ENCODE measurements around the gene FAM53A.
"Not testable (repeated sequence)": the region's sequence is repeated elsewhere in the genome, so short reads cannot be mapped to it uniquely, and the experiment has no call there.

Gene FAM53A

DNA sequence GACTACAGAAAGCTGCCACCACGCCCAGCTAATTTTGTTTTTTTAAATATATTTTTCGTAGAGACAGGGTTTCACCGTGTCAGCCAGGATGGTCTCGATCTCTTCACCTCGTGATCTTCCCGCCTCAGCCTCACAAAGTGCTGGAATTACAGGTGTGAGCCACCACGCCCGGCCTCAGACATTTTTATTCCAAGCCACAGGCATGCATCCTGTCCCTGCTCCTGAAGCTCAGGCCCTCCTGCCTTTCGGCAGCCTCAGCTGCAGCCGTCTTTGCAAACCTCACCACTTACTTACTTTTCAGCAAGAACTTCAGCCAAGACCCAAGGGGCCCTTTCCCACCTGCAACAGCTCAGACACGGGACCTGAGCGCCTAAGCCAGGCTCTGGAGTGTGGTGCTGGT lies 26.0 kb downstream of the FAM53A start:
- no peak for DNase-seq

DNA sequence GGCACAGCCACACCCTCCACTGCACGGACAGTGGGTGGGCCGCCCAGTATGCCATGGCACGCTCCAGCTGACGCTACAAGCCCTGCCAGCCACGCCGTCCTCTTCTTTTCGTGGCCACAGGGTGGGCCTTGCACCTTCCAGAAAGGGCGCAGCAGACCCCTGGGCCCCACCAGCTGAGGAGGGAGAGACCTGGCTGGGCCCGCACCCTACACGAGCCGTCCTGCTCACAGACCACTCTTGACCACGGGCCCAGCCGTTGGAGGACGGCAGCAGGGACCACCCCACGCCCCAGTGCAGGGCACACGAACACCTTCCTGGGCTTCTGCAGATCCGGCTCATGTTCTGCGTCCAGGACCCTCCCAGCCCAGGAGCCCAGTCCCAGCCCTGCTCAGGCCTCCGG lies 27.1 kb downstream of the FAM53A start:
- DNase-seq, result no peak

DNA sequence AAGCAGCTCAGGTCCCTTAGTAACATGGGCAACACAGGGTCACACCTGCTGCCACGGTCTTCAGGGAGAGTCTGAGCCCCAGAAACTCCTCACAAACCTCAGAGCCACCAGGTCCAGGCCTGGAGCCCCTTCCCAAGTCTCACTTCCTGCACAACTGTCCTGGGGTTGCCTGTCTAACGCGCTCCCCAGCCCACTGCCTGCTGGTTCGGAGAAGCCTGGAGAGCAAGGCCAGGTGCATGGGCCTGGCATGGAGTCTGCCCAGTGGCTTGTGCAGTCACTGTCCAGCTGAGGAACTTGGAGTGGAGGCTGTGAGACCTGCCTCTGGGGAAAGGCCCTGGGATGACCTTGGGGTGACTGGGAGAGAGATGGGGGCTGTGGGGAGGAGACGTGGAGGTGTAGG lies 28.0 kb downstream of the FAM53A start:
- no peak for DNase-seq

DNA sequence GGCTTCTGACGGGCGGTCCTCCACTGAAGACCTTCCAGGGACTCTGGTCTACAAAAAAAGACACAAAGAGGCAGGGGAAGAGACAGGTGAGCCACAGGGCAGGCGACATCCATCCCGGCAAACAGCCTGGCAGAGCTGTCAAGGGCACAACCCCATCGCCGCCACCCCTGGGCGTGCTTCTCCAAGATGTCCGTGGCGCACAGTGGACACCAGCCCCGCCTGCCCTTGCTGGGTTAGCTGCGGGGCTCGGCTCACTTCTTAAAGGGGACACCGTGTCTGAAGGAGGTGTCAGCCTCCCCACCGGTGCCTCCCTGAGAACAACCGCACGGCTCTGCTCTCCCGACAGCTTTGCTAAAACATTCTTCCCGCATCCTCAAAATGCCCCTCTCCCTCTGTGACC lies 28.4 kb downstream of the FAM53A start:
- DNase-seq, result no peak

DNA sequence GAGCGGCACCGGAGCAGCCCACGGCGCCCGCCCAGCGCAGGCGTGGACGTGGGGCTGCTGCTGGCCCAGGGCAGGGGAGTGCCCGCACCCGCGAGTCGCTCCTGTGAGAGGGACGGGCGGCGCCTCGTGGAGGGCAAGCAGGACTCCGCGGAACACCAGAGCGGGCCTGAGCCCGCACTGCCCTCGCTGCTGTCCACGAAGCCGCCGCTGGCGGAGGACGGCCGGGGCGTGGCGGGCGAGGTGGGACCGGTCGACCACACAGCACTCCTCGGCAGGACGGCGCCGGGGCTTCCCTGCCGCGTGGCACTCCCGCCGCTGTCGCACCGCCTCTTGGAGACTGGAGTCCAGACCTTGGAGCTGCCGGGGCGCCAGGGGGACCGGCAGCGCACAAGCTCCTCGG lies 29.0 kb downstream of the FAM53A start:
- DNase-seq, result no peak

DNA sequence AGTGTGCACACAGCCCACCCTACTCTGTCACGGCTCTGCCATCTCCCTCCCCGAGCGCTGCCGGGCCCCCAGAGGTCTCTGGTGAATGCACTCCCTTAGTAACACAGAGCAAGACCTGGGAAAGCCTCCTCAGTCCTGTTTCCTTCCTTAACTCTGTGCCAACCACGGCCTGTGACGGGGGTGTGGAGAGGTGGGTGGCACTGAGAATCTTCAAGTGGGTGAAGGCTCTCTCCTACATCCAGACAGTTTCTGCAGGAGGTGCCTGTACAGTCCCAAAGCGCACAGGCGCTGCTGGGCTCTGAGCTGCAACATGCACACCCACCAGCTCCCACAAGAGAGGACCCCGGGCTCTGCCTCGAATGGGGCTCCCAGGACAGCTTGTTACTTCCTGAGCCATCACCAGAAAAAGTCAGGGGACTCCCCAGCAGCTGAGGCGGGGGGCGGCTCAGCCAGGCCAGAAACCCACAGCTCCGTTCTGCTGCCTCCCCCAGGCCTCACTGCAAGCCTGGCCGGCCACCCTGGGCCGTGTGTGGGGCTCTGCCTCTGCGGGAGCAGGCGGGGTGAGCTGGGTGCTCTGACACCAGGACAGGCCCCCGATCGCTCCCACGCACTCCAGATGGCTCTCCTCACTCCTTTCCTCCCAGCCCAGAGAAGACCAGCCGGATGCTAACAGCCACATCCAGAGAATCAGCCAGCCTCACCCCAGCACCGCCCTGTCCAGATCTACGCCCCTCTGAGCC lies 29.7 kb downstream of the FAM53A start:
- no peak for DNase-seq

DNA sequence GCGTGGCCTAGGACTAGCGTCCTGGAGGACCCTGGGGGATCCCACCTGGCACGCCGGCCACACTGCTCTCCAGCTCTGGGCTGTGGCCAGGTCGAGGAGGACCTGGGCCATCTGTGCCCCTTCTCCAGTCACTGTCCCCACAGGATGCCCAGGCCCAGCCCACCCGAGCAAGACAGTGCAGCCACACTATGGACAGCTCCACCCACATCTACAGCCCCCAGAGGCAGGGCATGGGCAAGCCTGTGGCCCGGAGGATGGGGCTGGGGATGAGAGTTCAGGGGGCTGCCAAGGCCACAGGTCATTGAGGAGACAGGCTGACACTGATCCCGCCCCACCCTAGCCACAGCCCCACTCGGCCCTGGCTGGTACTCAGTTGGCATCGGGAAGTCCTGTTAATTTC lies 30.3 kb downstream of the FAM53A start:
- DNase-seq, result no peak

DNA sequence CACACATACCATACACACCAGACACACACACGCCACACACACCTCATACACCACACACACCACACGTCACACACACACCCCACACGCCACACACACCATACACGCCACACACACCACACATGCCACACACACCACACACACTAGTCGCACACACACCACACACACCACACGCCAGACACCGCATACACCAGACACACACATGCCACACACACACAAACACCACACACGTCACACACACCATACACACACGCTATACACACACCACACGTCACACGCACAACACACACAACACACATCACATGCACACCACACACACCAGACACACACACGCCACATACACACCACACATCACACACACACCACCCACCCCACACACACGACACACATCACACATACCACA lies 32.0 kb downstream of the FAM53A start:
- no peak for DNase-seq

DNA sequence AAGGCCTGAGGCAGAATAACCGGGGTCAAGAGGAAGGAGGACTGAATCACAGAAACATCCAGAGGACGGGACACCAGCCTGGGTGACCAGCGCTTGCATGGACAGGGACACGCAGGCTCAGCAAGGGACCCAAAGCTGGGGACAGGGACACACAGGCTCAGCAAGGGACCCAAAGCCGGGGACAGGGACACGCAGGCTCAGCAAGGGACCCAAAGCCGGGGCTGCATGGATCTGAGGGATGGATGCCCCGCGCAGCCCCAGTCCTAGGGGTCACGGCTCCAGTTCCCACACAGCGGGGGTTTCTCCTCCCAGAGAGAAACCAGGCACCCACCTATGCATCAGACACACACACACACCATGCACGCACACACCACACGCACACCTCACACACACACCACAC lies 32.5 kb downstream of the FAM53A start:
- no peak for DNase-seq

DNA sequence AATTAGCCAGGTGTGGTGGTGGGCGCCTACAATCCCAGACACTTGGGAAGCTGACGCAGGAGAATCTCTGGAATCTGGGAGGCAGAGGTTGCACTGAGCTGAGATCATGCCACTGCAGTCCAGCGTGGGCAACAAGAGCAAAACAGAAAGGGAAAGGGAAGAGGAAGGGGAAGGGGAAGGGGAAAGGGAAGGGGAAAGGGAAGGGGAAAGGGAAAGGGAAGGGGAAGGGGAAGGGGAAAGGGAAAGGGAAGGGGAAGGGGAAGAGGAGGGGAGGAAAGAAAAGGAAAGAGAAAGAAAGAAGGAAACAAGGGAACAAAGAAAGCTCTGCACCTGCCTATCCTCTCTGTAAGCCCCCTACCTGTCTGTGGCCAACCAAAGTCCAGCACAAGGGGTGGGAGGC lies 35.2 kb downstream of the FAM53A start:
- DNase-seq, result no peak

DNA sequence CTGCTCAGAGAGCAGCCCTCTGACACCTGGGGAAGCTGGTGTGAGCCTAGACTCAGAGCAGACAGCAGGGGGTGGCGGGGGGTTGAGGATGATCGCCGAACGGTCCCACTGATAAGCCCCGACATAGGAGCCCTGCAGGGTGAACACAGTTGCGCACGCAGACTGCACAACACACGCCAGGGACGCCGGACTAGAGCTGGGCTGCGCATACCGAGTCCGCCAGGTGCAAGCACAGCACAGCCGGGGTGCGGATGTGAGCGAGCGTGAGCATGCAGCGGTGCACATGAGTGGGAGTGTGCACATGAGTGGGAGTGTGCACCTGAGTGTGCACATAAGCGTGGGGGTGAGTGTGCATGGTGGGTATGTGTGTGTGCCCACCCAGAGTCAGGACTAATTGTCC lies 36.7 kb downstream of the FAM53A start:
- no peak for DNase-seq

DNA sequence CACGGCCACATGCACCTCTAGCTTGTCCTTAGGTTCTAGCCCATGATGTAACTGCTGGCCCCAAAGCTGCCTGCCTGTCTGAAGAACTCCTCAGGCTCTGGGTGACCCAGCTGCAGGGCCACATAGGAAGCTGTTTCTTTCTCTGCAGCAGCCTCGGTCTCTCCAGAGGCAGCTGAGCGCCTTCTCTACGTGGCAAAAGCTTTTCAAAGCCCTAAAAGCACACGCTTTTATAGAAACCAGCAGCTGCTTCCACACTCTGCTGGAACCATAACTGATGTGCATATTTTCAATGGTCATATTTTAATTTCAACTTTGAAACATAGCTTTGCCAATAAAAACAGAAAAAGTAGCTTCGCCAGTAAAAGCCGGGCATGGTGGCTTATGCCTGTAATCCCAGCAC lies 37.4 kb downstream of the FAM53A start:
- no peak for DNase-seq

DNA sequence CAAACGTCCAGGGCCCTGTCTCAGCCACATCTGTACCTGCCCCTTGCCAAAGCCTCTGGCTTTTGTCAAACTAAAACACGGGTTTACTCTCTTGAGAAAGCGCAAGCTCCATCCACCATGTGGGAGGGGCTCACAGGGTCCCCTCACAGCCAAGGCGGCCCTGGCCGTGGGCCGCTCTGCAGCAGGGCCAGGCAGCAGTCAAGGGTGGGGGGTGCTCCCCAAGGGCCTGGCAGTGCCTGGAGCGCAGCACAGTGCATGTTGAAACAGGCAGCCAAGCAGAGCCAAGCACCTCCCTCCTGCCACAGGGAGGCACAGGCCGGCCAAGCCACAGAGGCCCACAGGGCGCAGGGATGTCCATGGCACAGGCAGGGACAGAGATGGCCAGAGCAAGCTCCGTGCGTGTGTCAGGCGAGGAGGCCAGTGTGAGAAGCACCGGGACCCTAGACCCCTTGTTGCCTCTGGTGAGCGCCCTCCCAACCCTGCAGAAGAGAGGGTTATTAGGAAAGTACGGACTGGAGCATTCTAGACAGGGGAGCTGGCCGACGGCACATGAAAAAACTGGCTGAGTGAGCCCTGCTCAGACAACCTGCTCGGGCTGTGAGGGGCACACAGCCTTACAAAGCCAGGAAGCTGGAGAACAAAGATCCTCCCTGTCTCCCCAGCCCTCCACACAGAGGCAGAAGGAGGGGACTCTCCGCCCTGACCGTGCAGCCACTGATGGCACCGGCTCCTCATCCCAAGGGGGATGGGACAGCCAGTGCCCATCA lies 39.0 kb downstream of the FAM53A start:
- DNase-seq, result no peak

DNA sequence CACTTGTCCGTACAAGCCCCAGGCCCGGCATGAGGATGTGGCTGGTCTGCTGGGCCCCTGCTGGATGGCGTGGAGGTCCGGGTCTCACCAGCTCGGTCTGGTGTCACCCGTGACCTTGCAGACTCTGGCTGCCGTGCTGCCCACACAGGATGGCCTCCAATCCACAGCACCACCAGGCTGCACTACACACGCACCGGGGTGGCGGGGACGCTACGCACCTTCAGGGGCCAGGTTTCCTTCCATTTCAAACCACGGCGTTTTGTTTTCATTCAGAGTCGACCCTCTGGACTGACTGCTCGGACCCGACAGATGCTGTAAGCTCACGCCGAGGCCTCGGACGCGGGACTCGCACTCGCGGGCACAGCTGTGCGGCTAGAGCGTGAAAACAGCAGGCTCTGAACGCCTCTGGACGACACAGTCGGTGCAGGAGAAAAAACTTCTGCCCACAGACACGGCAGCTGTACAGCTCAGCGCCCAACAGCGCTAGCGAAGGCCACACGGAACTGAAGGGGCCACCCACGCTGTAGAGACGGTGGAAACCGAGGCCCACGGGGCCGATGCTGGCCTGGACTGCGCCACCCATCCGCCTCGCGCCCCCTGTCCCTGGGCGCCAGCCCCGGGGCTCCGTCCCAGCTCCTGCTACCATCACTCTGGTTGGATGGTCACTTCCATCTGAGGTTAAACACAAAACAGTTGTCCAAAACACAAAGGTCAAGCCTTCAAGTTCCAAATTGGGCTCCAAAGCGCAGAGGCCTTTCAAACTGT lies 40.0 kb downstream of the FAM53A start:
- no peak for DNase-seq

DNA sequence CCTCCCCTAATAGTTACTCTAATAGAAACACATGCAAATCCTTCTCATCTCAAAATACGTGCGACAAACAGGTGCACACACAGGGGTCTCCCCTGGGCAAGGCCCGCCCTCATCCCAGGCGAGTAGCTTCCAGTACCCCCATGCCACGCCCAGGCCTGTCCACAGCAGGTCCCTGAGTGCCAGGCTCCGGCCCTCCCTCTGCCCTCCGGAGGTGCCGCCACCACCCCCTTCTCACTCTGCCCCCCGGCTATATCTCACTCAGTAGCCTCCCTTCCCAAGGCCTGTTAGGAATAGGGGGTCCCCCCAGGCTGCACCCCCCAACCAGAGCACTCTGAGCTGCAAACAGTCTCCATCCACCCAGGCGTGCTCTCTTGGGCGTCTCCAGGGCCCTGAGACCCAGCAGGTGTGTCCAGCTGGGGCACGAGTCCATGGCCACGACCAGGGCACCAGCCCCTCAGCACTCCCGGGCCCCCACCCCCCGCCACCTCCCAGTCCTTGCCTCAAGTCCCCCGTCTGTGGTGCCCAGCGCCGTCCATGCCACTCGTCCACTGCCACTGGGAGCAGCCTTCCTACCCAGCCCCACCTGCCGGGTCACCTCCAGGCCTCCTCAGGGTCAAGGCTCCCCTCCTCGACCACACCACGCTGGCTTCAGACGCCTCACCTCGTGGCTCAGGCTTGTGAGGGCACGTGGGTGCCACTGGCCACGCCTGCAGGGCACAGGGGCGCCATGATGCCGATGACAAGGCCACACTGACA lies 41.7 kb downstream of the FAM53A start:
- no peak for DNase-seq

DNA sequence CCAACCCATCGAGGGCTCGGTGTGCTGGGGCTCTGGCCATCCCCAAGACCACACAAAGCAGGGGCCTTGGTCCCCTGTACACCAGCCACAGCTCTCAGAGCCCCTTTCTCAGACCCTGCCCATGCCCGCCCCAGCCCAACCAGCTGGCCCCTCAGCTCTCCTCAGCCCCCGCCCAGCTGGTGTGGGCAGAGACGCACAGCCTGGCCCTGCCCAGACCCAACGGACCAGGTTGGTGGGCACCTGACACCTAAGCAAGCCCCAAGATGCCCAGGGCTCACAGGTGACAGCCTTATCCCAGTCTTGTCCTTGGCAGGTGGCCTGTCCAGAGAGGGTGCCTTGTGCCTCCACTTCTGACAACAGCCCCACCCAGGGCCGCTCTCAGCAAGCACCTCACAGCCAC lies 42.4 kb downstream of the FAM53A start:
- DNase-seq, result no peak

DNA sequence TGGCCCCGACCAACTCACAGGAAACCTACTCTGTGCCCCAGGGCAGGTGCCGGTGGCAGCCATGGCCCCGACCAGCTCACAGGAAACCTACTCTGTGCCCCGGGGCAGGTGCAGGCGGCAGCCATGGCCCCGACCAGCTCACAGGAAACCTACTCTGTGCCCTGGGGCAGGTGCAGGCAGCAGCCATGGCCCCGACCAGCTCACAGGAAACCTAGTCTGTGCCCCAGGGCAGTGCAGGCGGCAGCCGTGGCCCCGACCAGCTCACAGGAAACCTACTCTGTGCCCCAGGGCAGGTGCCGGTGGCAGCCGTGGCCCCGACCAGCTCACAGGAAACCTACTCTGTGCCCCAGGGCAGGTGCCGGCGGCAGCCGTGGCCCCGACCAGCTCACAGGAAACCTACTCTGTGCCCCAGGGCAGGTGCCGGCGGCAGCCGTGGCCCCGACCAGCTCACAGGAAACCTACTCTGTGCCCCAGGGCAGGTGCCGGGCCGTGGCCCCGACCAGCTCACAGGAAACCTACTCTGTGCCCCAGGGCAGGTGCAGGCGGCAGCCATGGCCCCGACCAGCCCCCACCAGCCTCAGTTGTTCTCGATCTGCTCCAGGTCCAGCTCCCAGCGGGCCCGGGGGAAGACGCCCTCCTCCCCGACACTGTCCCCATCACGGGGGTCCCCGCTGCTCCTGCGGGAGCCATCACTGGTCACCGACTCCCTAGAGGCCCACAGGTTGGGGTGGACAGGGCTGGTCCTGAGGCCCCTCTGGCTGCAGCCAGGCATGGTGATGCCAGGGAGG lies 43.2 kb downstream of the FAM53A start:
- not testable (repeated sequence) for DNase-seq

DNA sequence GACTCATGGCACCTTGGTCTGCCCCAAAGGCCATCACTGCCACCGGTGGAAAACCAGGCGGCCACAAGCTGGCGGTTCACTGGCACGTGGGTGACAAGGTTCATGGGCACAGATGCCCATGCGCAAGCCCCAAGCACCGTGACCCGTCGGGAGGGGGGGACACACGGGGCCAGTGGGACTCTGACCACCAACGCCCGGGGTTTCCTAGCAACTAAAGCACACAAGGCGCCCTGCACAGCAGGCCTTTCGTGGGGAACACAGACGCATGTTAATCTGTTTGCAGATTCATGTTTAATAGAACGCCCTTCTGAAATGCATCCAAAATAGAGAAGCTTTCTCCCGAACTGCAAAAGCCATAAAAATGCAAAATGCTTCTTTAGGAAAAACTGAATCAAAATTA lies 43.9 kb downstream of the FAM53A start:
- no peak for DNase-seq

DNA sequence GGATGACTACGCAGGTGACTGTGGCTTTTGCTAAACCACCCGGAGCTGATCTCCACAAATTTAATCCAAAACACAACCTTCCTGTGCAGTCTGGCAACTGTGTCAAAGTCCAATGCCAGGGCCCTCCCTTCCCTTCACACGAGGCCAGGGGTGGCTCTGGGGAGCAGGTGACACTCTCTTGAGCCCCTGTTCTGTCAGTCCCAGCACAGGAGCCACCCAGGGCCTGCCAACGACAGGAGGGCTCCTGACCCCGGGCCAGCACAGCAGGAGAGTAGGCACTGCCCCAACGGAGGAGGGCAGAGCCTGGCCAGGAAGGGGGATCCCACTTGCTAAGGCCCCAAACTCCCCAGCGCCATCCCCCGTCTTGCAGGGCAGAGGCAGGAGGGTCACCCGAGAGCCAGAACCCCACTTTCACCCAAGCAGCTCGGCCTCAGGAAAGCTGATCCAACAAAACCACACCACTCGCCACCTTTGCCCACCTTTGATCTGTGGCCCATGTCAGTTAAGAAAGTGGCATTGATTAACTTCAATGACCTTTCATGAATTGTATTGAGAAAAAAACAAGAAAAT lies 44.7 kb downstream of the FAM53A start:
- no peak for DNase-seq

DNA sequence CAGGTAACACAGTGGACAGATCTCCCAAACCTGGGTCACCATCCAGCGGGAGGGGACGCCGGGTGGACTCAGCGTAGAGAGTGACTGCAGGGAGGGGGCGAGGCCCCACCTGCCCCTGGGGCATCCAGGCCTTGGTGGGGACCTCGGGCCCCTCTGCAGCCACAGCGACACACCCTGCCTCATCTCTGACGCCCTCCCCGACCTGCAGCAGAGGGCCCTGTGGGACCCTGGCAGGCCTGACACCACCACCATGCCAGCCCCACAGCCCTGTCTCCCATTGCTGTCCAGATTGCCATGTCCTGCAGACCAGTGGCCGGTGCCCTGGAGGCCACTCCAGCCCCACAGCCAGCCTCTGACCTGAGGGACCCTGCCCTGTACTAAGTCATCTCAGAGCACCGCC lies 45.2 kb downstream of the FAM53A start:
- DNase-seq, result no peak

DNA sequence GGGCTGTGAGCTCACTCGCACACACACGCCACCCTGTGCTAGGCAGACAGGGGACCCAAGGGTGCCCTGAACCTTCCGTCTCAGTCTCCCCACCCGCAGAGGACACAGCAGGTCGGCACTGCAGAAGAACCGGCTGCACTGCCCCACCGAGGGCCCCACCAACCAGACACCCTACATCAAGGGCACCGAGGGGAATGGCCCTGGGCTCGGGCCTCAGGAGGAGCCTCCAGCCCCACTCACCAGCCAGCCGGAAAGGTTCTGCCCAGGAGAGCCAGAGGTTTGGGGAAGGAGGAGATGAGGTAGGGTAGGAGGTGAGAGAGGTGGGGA lies 45.9 kb downstream of the FAM53A start:
- DNase-seq, result no peak

DNA sequence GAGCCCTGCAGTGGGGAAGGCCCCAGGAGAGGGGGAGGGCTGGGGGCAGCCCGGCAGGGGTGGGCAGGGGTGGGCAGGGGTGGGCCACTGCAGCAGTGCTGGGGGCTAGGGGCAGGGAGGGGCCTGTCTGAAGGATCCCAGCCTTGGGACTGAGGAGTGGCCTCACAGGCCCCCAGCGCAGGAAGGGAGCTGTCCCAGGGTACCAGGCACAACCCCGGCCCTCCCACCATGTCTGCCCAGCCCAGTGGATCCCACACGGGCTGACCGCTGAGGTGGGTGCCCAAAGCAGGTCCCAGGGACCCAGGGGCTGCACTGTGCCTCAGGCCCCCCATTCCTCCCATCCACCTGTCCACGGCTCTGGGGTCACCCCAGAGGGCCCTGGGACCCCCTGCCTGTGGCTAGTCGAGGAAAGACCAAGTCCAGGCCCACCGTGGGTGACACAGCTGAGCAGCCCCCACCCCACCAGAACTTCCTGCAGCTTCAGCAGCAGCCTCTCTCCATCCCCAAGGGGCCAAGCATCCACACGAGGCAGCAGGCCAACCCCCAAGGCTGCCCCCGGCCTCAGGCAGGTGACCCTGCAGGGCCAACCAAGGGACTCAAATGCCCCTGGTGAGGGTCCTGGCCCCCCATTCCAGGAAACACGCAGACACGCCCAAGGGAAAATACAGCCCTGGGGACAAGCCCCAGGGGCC lies 46.4 kb downstream of the FAM53A start:
- DNase-seq, result no peak

Data from fibroblast of skin of right quadriceps (primary cell).